ENCODE measurements around the gene PPP1CA.

DNA sequence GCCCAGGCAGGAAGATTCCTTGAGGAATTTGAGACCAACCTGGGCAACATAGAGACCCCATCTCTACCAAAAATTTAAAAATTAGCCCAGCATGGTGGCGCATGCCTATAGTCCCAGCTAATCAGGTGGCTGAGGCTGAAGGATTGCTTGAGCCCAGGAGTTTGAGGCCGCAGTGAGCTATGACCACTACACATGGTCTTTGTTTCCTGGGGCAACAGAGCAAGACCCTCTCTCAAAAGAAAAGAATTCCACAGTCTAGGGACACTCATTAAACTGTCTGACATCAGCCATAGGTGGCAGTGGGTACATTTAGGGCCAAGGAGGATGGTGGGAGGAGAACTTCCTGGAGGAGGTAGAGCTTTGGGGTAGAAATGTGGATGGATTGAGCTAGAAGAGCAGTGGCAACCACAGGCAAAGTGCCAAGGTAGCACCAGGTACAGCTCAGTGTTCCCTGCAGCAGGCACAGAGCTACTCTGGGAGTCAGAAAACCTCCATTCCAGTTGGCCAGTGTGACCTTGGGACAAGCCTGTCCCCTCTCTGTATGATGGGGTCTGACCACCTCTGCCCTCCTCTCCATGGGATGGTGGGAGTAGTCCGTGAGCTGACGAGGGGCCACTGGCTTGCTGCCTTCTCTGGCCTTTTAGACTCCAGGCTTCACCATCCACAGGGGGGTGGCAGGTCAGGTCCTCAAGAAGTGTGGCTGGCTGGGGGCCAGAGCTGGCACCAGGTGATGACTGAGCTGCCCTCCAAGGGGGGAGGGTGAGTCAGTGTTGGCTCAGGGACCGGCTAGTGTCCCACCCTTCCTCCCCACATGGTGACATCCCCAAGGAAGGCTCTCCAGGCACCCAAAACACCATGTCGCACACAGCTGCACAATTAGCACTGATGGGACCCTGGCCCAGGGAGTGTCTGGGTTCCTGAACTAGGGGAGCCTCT lies 24.5 kb downstream of the PPP1CA start:
- TF ChIP-seq, protein P1, sequence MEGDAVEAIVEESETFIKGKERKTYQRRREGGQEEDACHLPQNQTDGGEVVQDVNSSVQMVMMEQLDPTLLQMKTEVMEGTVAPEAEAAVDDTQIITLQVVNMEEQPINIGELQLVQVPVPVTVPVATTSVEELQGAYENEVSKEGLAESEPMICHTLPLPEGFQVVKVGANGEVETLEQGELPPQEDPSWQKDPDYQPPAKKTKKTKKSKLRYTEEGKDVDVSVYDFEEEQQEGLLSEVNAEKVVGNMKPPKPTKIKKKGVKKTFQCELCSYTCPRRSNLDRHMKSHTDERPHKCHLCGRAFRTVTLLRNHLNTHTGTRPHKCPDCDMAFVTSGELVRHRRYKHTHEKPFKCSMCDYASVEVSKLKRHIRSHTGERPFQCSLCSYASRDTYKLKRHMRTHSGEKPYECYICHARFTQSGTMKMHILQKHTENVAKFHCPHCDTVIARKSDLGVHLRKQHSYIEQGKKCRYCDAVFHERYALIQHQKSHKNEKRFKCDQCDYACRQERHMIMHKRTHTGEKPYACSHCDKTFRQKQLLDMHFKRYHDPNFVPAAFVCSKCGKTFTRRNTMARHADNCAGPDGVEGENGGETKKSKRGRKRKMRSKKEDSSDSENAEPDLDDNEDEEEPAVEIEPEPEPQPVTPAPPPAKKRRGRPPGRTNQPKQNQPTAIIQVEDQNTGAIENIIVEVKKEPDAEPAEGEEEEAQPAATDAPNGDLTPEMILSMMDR (conservative IDR thresholded peaks at IDR 0.05 in 1 of 2, IDR thresholded peaks at IDR 0.05 in 1 of 2; ENCODE audit: extremely low read depth in 1 of 2, insufficient read depth in 1 of 2, low read depth in 1 of 2, low read length in 2 of 2): no peak
- no peak for TF ChIP-seq EZH2 (IDR thresholded peaks at IDR 0.05; ENCODE audit: borderline replicate concordance, low read length)
